GM12878 (cell line): ENCODE results near the gene NR2F6. TPM values are rescaled to one million over a fixed set of nuclear protein-coding genes. Genes with fewer than 3 reads are reported as not detected.

Experiments used
- ATAC-seq: fragments of 200-7000 bp; cut with Tn5 transposase; 3 replicates; pipeline ENCODE4 v1.9.1; 2020; ENCODE audit warnings: mild to moderate bottlenecking, moderate library complexity
- BruUV-seq: library from RNA; stranded (reverse); fragments of 400-500 nt; replicated peaks from 2 replicates; lab custom pipeline; 2021; lab: Mats Ljungman, UMichigan
- CTCF ChIA-PET: fragments of 300-600 bp; sonication (Branson Sonifier 250); formaldehyde crosslinking; extraction: SDS; loops from one replicate; lab custom pipeline; 2021; ENCODE audit warnings: inconsistent platforms; lab: Yijun Ruan, JAX
- POLR2A ChIA-PET: fragments of 350-600 bp; formaldehyde crosslinking; extraction: SDS; loops from one replicate; lab custom pipeline; 2021; ENCODE audit warnings: inconsistent platforms; lab: Charles Lee
- RAD21 ChIA-PET: fragments of 300-600 bp; sonication (Branson Sonifier 250); formaldehyde crosslinking; loops from one replicate; lab custom pipeline; 2023; ENCODE audit warnings: antibody characterized with exemption; ENCODE audit not compliant: unreplicated experiment; lab: Charles Lee
- SMC1A ChIA-PET: fragments of 300-600 bp; sonication (Branson Sonifier 250); formaldehyde crosslinking; loops from one replicate; lab custom pipeline; 2023; ENCODE audit not compliant: unreplicated experiment, uncharacterized antibody; lab: Charles Lee
- DNase-seq: peaks from one replicate; pipeline ENCODE4 v3.0.0-alpha.2; 2011; ENCODE audit warnings: low read depth, low spot score
- FAIRE-seq: peaks from 3 replicates; lab custom pipeline; 2011; peaks lifted over from hg19 to GRCh38; lab: Jason Lieb, UNC
- H2AFZ ChIP-seq: 2 replicates; pipeline ENCODE4 v1.6.0; 2011; ENCODE audit warnings: low read depth, low read length, control low read depth; ENCODE audit not compliant: control insufficient read depth
- H3K27ac ChIP-seq: 2 replicates; pipeline ENCODE4 v1.5.1; 2011; ENCODE audit warnings: control low read depth; ENCODE audit not compliant: control insufficient read depth, insufficient read depth
- H3K27me3 ChIP-seq, 2 experiments: replicated peaks in 1 of 2; 2 replicates each; pipeline versions ENCODE4 v1.6.0 to v1.6.1; 2011; ENCODE audit warnings: low read length in 1 of 2; ENCODE audit not compliant: control insufficient read depth in 2 of 2, insufficient read depth in 2 of 2
- H3K36me3 ChIP-seq, 2 experiments: 2 replicates each; pipeline ENCODE4 v1.5.1; 2011; ENCODE audit warnings: low read length in 1 of 2; ENCODE audit not compliant: control insufficient read depth in 2 of 2, insufficient read depth in 2 of 2
- H3K4me1 ChIP-seq: 2 replicates; pipeline ENCODE4 v1.6.1; 2011; ENCODE audit warnings: mild to moderate bottlenecking, low read length, moderate library complexity, mixed read lengths; ENCODE audit not compliant: control insufficient read depth, insufficient read depth
- H3K4me2 ChIP-seq: 2 replicates; pipeline ENCODE4 v1.6.0; 2011; ENCODE audit warnings: control low read depth; ENCODE audit not compliant: control insufficient read depth, insufficient read depth
- H3K4me3 ChIP-seq: fragments of 200-600 bp; sonication (generic); 2 replicates; pipeline ENCODE4 v1.5.1; 2016
- H3K79me2 ChIP-seq: 2 replicates; pipeline ENCODE4 v1.6.0; 2011; ENCODE audit warnings: low read length; ENCODE audit not compliant: control insufficient read depth, insufficient read depth
- H3K9ac ChIP-seq: 2 replicates; pipeline ENCODE4 v1.8.0; 2011; ENCODE audit warnings: low read length, control low read depth, mixed read lengths; ENCODE audit not compliant: control insufficient read depth, insufficient read depth
- H3K9me3 ChIP-seq: replicated peaks from 3 replicates; pipeline ENCODE4 v1.5.1; 2011; ENCODE audit warnings: mild to moderate bottlenecking, low read length; ENCODE audit not compliant: control insufficient read depth, insufficient read depth
- H4K20me1 ChIP-seq: 2 replicates; pipeline ENCODE4 v1.6.0; 2011; ENCODE audit not compliant: control insufficient read depth, insufficient read depth
- CREB1 ChIP-seq: IDR thresholded peaks from 2 replicates; pipeline ENCODE4 v1.6.1; 2012; ENCODE audit warnings: low read depth, mild to moderate bottlenecking, inconsistent platforms
- EGR1 ChIP-seq, 2 experiments: IDR thresholded peaks; 1 replicate in 1 of 2; 2 replicates in 1 of 2; pipeline ENCODE4 v1.6.1; 2011 to 2012; ENCODE audit warnings: low read depth in 2 of 2, low read length in 2 of 2, borderline replicate concordance in 1 of 2, mild to moderate bottlenecking in 1 of 2, moderate library complexity in 1 of 2
- NFYA ChIP-seq: IDR thresholded peaks from 2 replicates; pipeline ENCODE4 v1.6.1; 2011; ENCODE audit warnings: low read depth, mild to moderate bottlenecking, low read length, improper control_type of control experiment, borderline replicate concordance
- NFYB ChIP-seq: IDR thresholded peaks from 2 replicates; pipeline ENCODE4 v1.6.1; 2011; ENCODE audit warnings: low read depth, mild to moderate bottlenecking, low read length, improper control_type of control experiment, moderate library complexity; ENCODE audit not compliant: insufficient read depth
- POU2F2 ChIP-seq: IDR thresholded peaks from 3 replicates; pipeline ENCODE4 v1.6.1; 2011; ENCODE audit warnings: low read depth, mild to moderate bottlenecking, low read length, borderline replicate concordance
- SMAD1 ChIP-seq: fragments of 450-650 bp; IDR thresholded peaks from 2 replicates; pipeline ENCODE4 v1.6.1; 2018; ENCODE audit warnings: mild to moderate bottlenecking, low read depth; ENCODE audit not compliant: partially characterized antibody
- YBX1 ChIP-seq: fragments of 450-650 bp; IDR thresholded peaks from 2 replicates; pipeline ENCODE4 v1.6.1; 2016; ENCODE audit warnings: antibody characterized with exemption
- WGBS: methylation state at CpG from one replicate; pipeline ENCODE4 v1.1.6; 2016; ENCODE audit warnings: low lambda C conversion rate; ENCODE audit not compliant: insufficient replicate concordance, insufficient coverage; ENCODE audit errors: missing lambda C conversion rate; 5-methylcytosine and 5-hydroxymethylcytosine counted together
- in situ Hi-C: fragments of 300-500 bp; cut with MboI; formaldehyde crosslinking; loops from 9 replicates; pipeline ENCODE4 v1.14.3; 2018; ENCODE audit warnings: mixed read lengths
- intact Hi-C: fragments of 100-400 bp; cut with micrococcal nuclease; formaldehyde crosslinking; loops from one replicate; pipeline ENCODE4 v1.14.2; 2022; ENCODE audit not compliant: unreplicated experiment
- polyA plus RNA-seq, 11 experiments: library from polyadenylated mRNA; depleted of rRNA in 4 of 11; unstranded in 6 of 11; stranded (reverse) in 5 of 11; fragments of >200 nt; fragmentation: Nextera tagmentation in 4 of 11; fragmentation: Illumina TruSeq in 1 of 11; extraction: Ambion mirVana in 4 of 11; extraction: Trizol in 1 of 11; gene quantifications; 1 replicate in 1 of 11; 2 replicates in 10 of 11; pipeline versions ENCODE4 v1.2.1 to v1.2.3, GENCODE V29; 2011 to 2016; ENCODE audit warnings: inconsistent platforms in 2 of 11, missing spikeins in 2 of 11, low read depth in 1 of 11
- total RNA-seq, 4 experiments: library from RNA; depleted of rRNA in 3 of 4; stranded (reverse); fragments of >200 nt in 3 of 4; fragmentation: Illumina TruSeq in 1 of 4; extraction: Trizol in 1 of 4; gene quantifications; 2 replicates each; pipeline versions ENCODE4 v1.2.1 to v1.2.3, GENCODE V29; 2013 to 2021
- TF ChIP-seq, protein P1 (sequence below): fragments of 450-650 bp; IDR thresholded peaks from 2 replicates; pipeline ENCODE4 v1.6.1; 2017; ENCODE audit warnings: mild to moderate bottlenecking, low read depth, inconsistent platforms; ENCODE audit not compliant: poor library complexity, severe bottlenecking
- TF ChIP-seq, protein P2 (sequence below): fragments of 450-650 bp; formaldehyde crosslinking; IDR thresholded peaks from 2 replicates; pipeline ENCODE4 v1.5.0; 2022; ENCODE audit warnings: mild to moderate bottlenecking, missing genetic modification characterization
- TF ChIP-seq, protein P3 (sequence below): fragments of 450-650 bp; IDR thresholded peaks from 2 replicates; pipeline ENCODE4 v1.6.1; 2016; ENCODE audit warnings: mild to moderate bottlenecking, moderate library complexity, borderline replicate concordance

NR2F6 gene
- total and polyA plus RNA-seq, 10 of the 15 experiments (the other 5 are each of a cell fraction or from before 2014, with no cell fraction given), result 0.18 to 15.5 (median 6.1) TPM

DNA sequence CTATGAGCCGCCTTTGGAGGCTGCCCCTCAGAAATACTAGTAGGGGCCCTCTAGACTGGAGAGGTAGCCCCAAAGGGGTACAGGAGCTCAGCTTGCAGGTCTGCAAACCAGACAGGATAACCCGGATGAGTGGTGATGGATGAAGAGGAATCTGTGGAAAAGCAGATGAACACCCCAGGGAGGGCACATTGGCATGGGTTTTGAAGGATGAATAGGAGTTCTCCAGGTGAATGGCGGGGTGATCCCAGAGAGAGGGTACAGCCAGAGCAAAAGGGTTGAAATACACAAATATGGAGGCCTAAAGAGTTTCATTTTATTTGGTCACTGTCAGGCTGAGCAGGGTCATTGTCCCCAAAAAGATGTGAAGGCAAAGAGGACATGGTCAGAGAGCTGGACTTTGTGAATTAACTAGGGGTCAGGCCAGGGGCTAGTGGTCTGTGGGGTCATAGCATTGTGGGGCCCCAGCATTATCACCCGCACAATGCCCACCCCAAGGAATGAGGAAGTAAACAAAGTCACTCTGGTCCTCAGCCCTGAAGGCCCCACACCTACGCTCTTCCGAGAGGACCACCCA is 4.8 kb downstream of the NR2F6 start:
- intact Hi-C loops, result no loop called here

More for the DNA sequence above, 4.8 kb downstream of the NR2F6 start:
- ChIA-PET CTCF (interaction anchor here (2.9 kb wide), 1 partner anchor 19 kb away, joined by 16 read pairs; no protein-coding TSS in a partner anchor), SMC1A (interaction anchor here (1.1 to 1.2 kb wide), 2 partner anchors 14 to 57 kb away, joined by 3 to 4 read pairs; no protein-coding TSS in a partner anchor), RAD21 (no interaction called here)
- H3K4me2 ChIP-seq, result no peak overlapping the region
- peaks cover 5% of the 10 kb centered on the region for H3K4me1 ChIP-seq
- H3K36me3 ChIP-seq, result peaks cover 0 to 2% of the 10 kb centered on the region in 2 experiments; a peak in 1 of 4 replicates
- H3K9me3 ChIP-seq, result no peaks in the 10 kb centered on the region
- DNase-seq, result no peak
- no peak overlapping the region for H3K27ac ChIP-seq
- in situ Hi-C loops, result no loop called here
- peaks cover 7% of the 10 kb centered on the region for H3K79me2 ChIP-seq
- WGBS, result 66% methylated on average over 6 of the region's 6 CpGs
- no peak for ATAC-seq
- H4K20me1 ChIP-seq, result no peaks in the 10 kb centered on the region
- FAIRE-seq, result no peak
- H3K9ac ChIP-seq, result no peak overlapping the region
- no peak overlapping the region for H2AFZ ChIP-seq
- no peak for TF ChIP-seq EGR1 (IDR thresholded peaks at IDR 0.05; ENCODE audit: borderline replicate concordance in 1 of 2, low read depth in 2 of 2, low read length in 2 of 2)
- TF ChIP-seq, protein P1, sequence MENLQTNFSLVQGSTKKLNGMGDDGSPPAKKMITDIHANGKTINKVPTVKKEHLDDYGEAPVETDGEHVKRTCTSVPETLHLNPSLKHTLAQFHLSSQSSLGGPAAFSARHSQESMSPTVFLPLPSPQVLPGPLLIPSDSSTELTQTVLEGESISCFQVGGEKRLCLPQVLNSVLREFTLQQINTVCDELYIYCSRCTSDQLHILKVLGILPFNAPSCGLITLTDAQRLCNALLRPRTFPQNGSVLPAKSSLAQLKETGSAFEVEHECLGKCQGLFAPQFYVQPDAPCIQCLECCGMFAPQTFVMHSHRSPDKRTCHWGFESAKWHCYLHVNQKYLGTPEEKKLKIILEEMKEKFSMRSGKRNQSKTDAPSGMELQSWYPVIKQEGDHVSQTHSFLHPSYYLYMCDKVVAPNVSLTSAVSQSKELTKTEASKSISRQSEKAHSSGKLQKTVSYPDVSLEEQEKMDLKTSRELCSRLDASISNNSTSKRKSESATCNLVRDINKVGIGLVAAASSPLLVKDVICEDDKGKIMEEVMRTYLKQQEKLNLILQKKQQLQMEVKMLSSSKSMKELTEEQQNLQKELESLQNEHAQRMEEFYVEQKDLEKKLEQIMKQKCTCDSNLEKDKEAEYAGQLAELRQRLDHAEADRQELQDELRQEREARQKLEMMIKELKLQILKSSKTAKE, result no peak
- no peak for TF ChIP-seq NFYB
- TF ChIP-seq, protein P2, sequence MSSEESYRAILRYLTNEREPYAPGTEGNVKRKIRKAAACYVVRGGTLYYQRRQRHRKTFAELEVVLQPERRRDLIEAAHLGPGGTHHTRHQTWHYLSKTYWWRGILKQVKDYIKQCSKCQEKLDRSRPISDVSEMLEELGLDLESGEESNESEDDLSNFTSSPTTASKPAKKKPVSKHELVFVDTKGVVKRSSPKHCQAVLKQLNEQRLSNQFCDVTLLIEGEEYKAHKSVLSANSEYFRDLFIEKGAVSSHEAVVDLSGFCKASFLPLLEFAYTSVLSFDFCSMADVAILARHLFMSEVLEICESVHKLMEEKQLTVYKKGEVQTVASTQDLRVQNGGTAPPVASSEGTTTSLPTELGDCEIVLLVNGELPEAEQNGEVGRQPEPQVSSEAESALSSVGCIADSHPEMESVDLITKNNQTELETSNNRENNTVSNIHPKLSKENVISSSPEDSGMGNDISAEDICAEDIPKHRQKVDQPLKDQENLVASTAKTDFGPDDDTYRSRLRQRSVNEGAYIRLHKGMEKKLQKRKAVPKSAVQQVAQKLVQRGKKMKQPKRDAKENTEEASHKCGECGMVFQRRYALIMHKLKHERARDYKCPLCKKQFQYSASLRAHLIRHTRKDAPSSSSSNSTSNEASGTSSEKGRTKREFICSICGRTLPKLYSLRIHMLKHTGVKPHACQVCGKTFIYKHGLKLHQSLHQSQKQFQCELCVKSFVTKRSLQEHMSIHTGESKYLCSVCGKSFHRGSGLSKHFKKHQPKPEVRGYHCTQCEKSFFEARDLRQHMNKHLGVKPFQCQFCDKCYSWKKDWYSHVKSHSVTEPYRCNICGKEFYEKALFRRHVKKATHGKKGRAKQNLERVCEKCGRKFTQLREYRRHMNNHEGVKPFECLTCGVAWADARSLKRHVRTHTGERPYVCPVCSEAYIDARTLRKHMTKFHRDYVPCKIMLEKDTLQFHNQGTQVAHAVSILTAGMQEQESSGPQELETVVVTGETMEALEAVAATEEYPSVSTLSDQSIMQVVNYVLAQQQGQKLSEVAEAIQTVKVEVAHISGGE (CRISPR knock-in tag), result no peak
- no peak for TF ChIP-seq CREB1
- TF ChIP-seq SMAD1, result no peak
- TF ChIP-seq, protein P3, sequence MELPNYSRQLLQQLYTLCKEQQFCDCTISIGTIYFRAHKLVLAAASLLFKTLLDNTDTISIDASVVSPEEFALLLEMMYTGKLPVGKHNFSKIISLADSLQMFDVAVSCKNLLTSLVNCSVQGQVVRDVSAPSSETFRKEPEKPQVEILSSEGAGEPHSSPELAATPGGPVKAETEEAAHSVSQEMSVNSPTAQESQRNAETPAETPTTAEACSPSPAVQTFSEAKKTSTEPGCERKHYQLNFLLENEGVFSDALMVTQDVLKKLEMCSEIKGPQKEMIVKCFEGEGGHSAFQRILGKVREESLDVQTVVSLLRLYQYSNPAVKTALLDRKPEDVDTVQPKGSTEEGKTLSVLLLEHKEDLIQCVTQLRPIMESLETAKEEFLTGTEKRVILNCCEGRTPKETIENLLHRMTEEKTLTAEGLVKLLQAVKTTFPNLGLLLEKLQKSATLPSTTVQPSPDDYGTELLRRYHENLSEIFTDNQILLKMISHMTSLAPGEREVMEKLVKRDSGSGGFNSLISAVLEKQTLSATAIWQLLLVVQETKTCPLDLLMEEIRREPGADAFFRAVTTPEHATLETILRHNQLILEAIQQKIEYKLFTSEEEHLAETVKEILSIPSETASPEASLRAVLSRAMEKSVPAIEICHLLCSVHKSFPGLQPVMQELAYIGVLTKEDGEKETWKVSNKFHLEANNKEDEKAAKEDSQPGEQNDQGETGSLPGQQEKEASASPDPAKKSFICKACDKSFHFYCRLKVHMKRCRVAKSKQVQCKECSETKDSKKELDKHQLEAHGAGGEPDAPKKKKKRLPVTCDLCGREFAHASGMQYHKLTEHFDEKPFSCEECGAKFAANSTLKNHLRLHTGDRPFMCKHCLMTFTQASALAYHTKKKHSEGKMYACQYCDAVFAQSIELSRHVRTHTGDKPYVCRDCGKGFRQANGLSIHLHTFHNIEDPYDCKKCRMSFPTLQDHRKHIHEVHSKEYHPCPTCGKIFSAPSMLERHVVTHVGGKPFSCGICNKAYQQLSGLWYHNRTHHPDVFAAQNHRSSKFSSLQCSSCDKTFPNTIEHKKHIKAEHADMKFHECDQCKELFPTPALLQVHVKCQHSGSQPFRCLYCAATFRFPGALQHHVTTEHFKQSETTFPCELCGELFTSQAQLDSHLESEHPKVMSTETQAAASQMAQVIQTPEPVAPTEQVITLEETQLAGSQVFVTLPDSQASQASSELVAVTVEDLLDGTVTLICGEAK, result no peak
- TF ChIP-seq NFYA, result no peak
- no peak for TF ChIP-seq YBX1
- no peak for TF ChIP-seq POU2F2
- TF ChIP-seq, all 136 proteins: peak for 0
- no TSS peak for BruUV-seq
- Histone ChIP-seq H3K27me3 (no peaks in the 10 kb centered on the region), H3K4me3 (no peak overlapping the region)
- POLR2A ChIA-PET, result interaction anchor here (0.5 kb wide), 2 partner anchors 40 to 68 kb away, joined by 3 read pairs; no protein-coding TSS in a partner anchor
